HG02970 (cell line): ENCODE data around the gene COL20A1.

ENCODE experiments used
- ATAC-seq: cut with Tn5 transposase; IDR thresholded peaks from one replicate; pipeline ENCODE4 v1.9.1; 2021; ENCODE audit warnings: mild to moderate bottlenecking, moderate library complexity, moderate number of reproducible peaks; ENCODE audit not compliant: unreplicated experiment, low FRiP score

The COL20A1 gene

GRCh38 chr20:63260521-63260920 lies 32.5 kb upstream of the COL20A1 start:
- no peak for ATAC-seq

- ATAC-seq, result no peak
Observed at GRCh38 chr20:63261060-63261794, 31.8 kb upstream of the COL20A1 start.

GRCh38 chr20:63261795-63262528 lies 31.0 kb upstream of the COL20A1 start:
- ATAC-seq, result no peak

GRCh38 chr20:63262836-63263235 lies 30.1 kb upstream of the COL20A1 start:
- ATAC-seq, result no peak

GRCh38 chr20:63264000-63264399 lies 29.0 kb upstream of the COL20A1 start:
- ATAC-seq, result no peak

GRCh38 chr20:63264519-63264918 lies 28.5 kb upstream of the COL20A1 start:
- ATAC-seq, result no peak

GRCh38 chr20:63265891-63266515 lies 27.0 kb upstream of the COL20A1 start:
- no peak for ATAC-seq

GRCh38 chr20:63267691-63268090 lies 25.3 kb upstream of the COL20A1 start:
- no peak for ATAC-seq

GRCh38 chr20:63268256-63268655 lies 24.7 kb upstream of the COL20A1 start:
- no peak for ATAC-seq

GRCh38 chr20:63268671-63269439 lies 24.1 kb upstream of the COL20A1 start:
- no peak for ATAC-seq

- ATAC-seq, result no peak
Observed at GRCh38 chr20:63269724-63270123, 23.3 kb upstream of the COL20A1 start.

- ATAC-seq, result no peak
Observed at GRCh38 chr20:63270606-63271325, 22.2 kb upstream of the COL20A1 start.

- peak; percentile 77 for ATAC-seq
Observed at GRCh38 chr20:63272105-63273058, 20.6 kb upstream of the COL20A1 start, which contains the start of gene ARFGAP1. Gene ARFGAP1, plus strand, starts transcription at chr20:63272813. Its CDS starts 2,768 bp downstream, at chr20:63275581.

GRCh38 chr20:63273059-63273579 lies 19.9 kb upstream of the COL20A1 start:
- ATAC-seq, result no peak

GRCh38 chr20:63273635-63274380 lies 19.2 kb upstream of the COL20A1 start:
- ATAC-seq, result no peak

- ATAC-seq, result no peak
Observed at GRCh38 chr20:63274381-63275228, 18.4 kb upstream of the COL20A1 start.

- ATAC-seq, result no peak
Observed at GRCh38 chr20:63275825-63276224, 17.2 kb upstream of the COL20A1 start.
